H9 (cell line): Measurements from ENCODE around the gene CXCL14. TPM values are rescaled to one million over a fixed set of nuclear protein-coding genes. Genes with fewer than 3 reads are reported as not detected.

Experiments
- DNase-seq: peaks from one replicate; pipeline ENCODE4 v3.0.0-alpha.2; 2017
- H2AFZ ChIP-seq: one replicate; pipeline ENCODE4 v1.6.1; 2013; ENCODE audit warnings: mild to moderate bottlenecking, low read length, control low read depth, moderate library complexity
- H2AK5ac ChIP-seq: 2 replicates; pipeline ENCODE4 v1.6.1; 2013; ENCODE audit warnings: low read length, control low read depth, mixed read lengths; ENCODE audit not compliant: insufficient read length
- H2BK120ac ChIP-seq: one replicate; pipeline ENCODE4 v1.6.1; 2013; ENCODE audit warnings: low read depth, mild to moderate bottlenecking, low read length, control low read depth, inconsistent platforms; ENCODE audit not compliant: poor library complexity, severe bottlenecking
- H2BK12ac ChIP-seq: 2 replicates; pipeline ENCODE4 v1.6.1; 2013; ENCODE audit warnings: low read length, control low read depth, mixed read lengths, low read depth; ENCODE audit not compliant: insufficient read length
- H2BK15ac ChIP-seq: 2 replicates; pipeline ENCODE4 v1.6.1; 2013; ENCODE audit warnings: low read depth, low read length, control low read depth
- H2BK20ac ChIP-seq: one replicate; pipeline ENCODE4 v1.6.1; 2013; ENCODE audit warnings: low read depth, mild to moderate bottlenecking, low read length, control low read depth, inconsistent platforms; ENCODE audit not compliant: poor library complexity, severe bottlenecking
- H2BK5ac ChIP-seq: 2 replicates; pipeline ENCODE4 v1.6.1; 2013; ENCODE audit warnings: low read length, control low read depth, mixed read lengths; ENCODE audit not compliant: insufficient read length
- H3K14ac ChIP-seq: 2 replicates; pipeline ENCODE4 v1.6.1; 2013; ENCODE audit warnings: low read length, control low read depth; ENCODE audit not compliant: insufficient read depth
- H3K18ac ChIP-seq: 2 replicates; pipeline ENCODE4 v1.6.1; 2013; ENCODE audit warnings: low read depth, mild to moderate bottlenecking, mixed read lengths, low read length, control low read depth; ENCODE audit not compliant: insufficient read length
- H3K23ac ChIP-seq: 2 replicates; pipeline ENCODE4 v1.6.1; 2013; ENCODE audit warnings: low read length, control low read depth, mixed read lengths, low read depth; ENCODE audit not compliant: insufficient read length
- H3K23me2 ChIP-seq: 2 replicates; pipeline ENCODE4 v1.6.1; 2013; ENCODE audit warnings: low read depth, mild to moderate bottlenecking, mixed read lengths, low read length, control low read depth; ENCODE audit not compliant: insufficient read length, poor library complexity, severe bottlenecking
- H3K27ac ChIP-seq: 2 replicates; pipeline ENCODE4 v1.5.1; 2013; ENCODE audit warnings: low read length, control low read depth, mixed read lengths, low read depth; ENCODE audit not compliant: insufficient read length
- H3K27me3 ChIP-seq: 2 replicates; pipeline ENCODE4 v1.6.1; 2013; ENCODE audit warnings: low read length, control low read depth, inconsistent platforms; ENCODE audit not compliant: insufficient read depth
- H3K4ac ChIP-seq: 2 replicates; pipeline ENCODE4 v1.6.1; 2013; ENCODE audit warnings: low read depth, mild to moderate bottlenecking, control low read depth, inconsistent platforms, low read length, moderate library complexity
- H3K4me1 ChIP-seq: 2 replicates; pipeline ENCODE4 v1.6.1; 2013; ENCODE audit warnings: low read length, control low read depth, inconsistent platforms; ENCODE audit not compliant: insufficient read depth
- H3K4me2 ChIP-seq: 2 replicates; pipeline ENCODE4 v1.6.1; 2013; ENCODE audit warnings: low read length, control low read depth, mixed read lengths; ENCODE audit not compliant: insufficient read length, insufficient read depth
- H3K56ac ChIP-seq: 2 replicates; pipeline ENCODE4 v1.6.1; 2013; ENCODE audit warnings: low read depth, mild to moderate bottlenecking, mixed read lengths, low read length, control low read depth; ENCODE audit not compliant: insufficient read length
- H3K79me1 ChIP-seq: 2 replicates; pipeline ENCODE4 v1.6.1; 2013; ENCODE audit warnings: low read depth, mild to moderate bottlenecking, moderate library complexity, low read length, control low read depth, inconsistent platforms; ENCODE audit not compliant: insufficient read depth, poor library complexity, severe bottlenecking
- H3K79me2 ChIP-seq: 2 replicates; pipeline ENCODE4 v1.6.1; 2013; ENCODE audit warnings: low read length, control low read depth, inconsistent platforms; ENCODE audit not compliant: insufficient read depth
- H3K9ac ChIP-seq: 2 replicates; pipeline ENCODE4 v1.6.1; 2013; ENCODE audit warnings: low read length, control low read depth, mixed read lengths; ENCODE audit not compliant: insufficient read length; ENCODE audit errors: extremely low read depth
- H3K9me3 ChIP-seq: one replicate; pipeline ENCODE4 v1.6.1; 2013; ENCODE audit warnings: low read depth, low read length, inconsistent platforms; ENCODE audit not compliant: control insufficient read depth
- H3T11ph ChIP-seq: one replicate; pipeline ENCODE4 v1.6.1; 2013; ENCODE audit warnings: mild to moderate bottlenecking, low read length, control low read depth, inconsistent platforms
- H4K20me1 ChIP-seq: one replicate; pipeline ENCODE4 v1.6.1; 2013; ENCODE audit not compliant: control insufficient read depth, insufficient read length, insufficient read depth
- H4K5ac ChIP-seq: 2 replicates; pipeline ENCODE4 v1.6.1; 2013; ENCODE audit warnings: low read depth, mild to moderate bottlenecking, mixed read lengths, low read length, control low read depth; ENCODE audit not compliant: insufficient read length
- H4K8ac ChIP-seq: replicated peaks from 2 replicates; pipeline ENCODE4 v1.6.1; 2013; ENCODE audit warnings: low read length, control low read depth, mixed read lengths, low read depth; ENCODE audit not compliant: insufficient read length
- H4K91ac ChIP-seq: 2 replicates; pipeline ENCODE4 v1.6.1; 2013; ENCODE audit warnings: low read depth, mild to moderate bottlenecking, moderate library complexity, mixed read lengths, low read length, control low read depth; ENCODE audit not compliant: insufficient read length
- H3K27ac Mint-ChIP-seq, 3 experiments: 2 replicates in 2 of 3; 3 replicates in 1 of 3; pipeline ENCODE4 v1.8.0; 2020 to 2021; ENCODE audit warnings: mixed read lengths in 3 of 3, mild to moderate bottlenecking in 1 of 3, moderate library complexity in 1 of 3
- H3K27me3 Mint-ChIP-seq: 2 replicates; pipeline ENCODE4 v1.8.0; 2021; ENCODE audit warnings: low read depth, mild to moderate bottlenecking, moderate library complexity, mixed read lengths
- H3K36me3 Mint-ChIP-seq, 3 experiments: 2 replicates in 2 of 3; 3 replicates in 1 of 3; pipeline ENCODE4 v1.8.0; 2020 to 2021; ENCODE audit warnings: low read depth in 3 of 3, mixed read lengths in 3 of 3; ENCODE audit not compliant: insufficient read depth in 1 of 3
- H3K4me1 Mint-ChIP-seq, 2 experiments: 2 replicates each; pipeline ENCODE4 v1.8.0; 2020; ENCODE audit warnings: mixed read lengths in 2 of 2
- H3K4me3 Mint-ChIP-seq, 2 experiments: 2 replicates in 1 of 2; 3 replicates in 1 of 2; pipeline ENCODE4 v1.8.0; 2020 to 2021; ENCODE audit warnings: mild to moderate bottlenecking in 2 of 2, mixed read lengths in 2 of 2, moderate library complexity in 1 of 2
- H3K9me3 Mint-ChIP-seq, 2 experiments: 2 replicates in 1 of 2; 3 replicates in 1 of 2; pipeline ENCODE4 v1.8.0; 2020; ENCODE audit warnings: mild to moderate bottlenecking in 2 of 2, mixed read lengths in 2 of 2, moderate library complexity in 1 of 2
- WGBS: extraction: QIAGEN DNeasy Blood & Tissue Kit; methylation state at CpG from one replicate; pipeline ENCODE4 v1.1.7; 2013; ENCODE audit warnings: missing lambda C conversion rate, low lambda C conversion rate, mixed read lengths; ENCODE audit not compliant: insufficient read length; ENCODE audit errors: extremely low coverage; 5-methylcytosine and 5-hydroxymethylcytosine counted together
- total RNA-seq: library from RNA; stranded (reverse); gene quantifications from 2 replicates; pipeline ENCODE4 v1.2.1, GENCODE V29; 2021
- TF ChIP-seq, protein P1 (sequence below): fragments of 200-600 bp; sonication (generic); conservative IDR thresholded peaks from 3 replicates; pipeline ENCODE4 v1.8.0; 2021; ENCODE audit warnings: antibody characterized with exemption, mild to moderate bottlenecking

CXCL14 gene
- total RNA-seq, 1 experiment from 2014 or later, result 1.1 TPM

DNA sequence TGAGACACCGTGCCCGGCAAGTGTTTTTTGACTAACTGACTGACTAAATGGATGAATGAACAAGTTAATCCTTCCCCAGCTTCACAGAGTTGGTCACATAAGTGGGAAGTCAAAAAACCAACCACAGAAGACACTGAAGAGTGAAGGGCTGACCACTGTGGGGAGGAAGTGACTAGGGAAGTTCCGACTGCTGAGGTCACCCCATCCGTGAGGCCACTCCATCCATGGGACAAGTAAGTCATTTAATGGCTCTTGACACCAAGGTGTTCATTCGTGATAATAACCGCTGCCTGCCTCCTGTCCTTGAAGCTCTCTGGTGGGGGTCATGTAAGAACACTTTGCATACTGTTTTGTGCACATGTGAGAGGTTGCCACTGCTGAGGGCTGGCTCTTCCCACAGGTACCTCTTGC lies 22.2 kb upstream of the CXCL14 start:
- Histone ChIP-seq H3K14ac (no peak overlapping the region), H3K9me3 (no peaks in the 10 kb centered on the region)
- peaks cover 23% of the 10 kb centered on the region for H3K27me3 Mint-ChIP-seq

More for the DNA sequence above, 22.2 kb upstream of the CXCL14 start:
- Histone ChIP-seq H3K23me2 (no peaks in the 10 kb centered on the region), H2BK5ac (no peak overlapping the region), H2AK5ac (no peak overlapping the region), H3K4me2 (no peak overlapping the region), H3T11ph (no peak overlapping the region), H3K4ac (no peak overlapping the region), H3K9ac (no peak overlapping the region), H4K20me1 (no peaks in the 10 kb centered on the region), H3K27ac (no peak overlapping the region), H2BK12ac (no peak overlapping the region), H2BK15ac (no peak overlapping the region), H3K23ac (no peak overlapping the region), H4K91ac (no peak overlapping the region), H2BK120ac (no peak overlapping the region), H4K5ac (no peak overlapping the region), H3K27me3 (no peaks in the 10 kb centered on the region; the same call in 1 of the 2 replicates), H2BK20ac (no peak overlapping the region), H4K8ac (no peak overlapping the region), H3K79me2 (no peaks in the 10 kb centered on the region), H3K79me1 (no peaks in the 10 kb centered on the region), H3K56ac (no peak overlapping the region), H2AFZ (no peak overlapping the region), H3K18ac (no peak overlapping the region), H3K4me1 (no peaks in the 10 kb centered on the region)
- DNase-seq, result no peak
- Mint-ChIP-seq H3K36me3 (no peaks in the 10 kb centered on the region), H3K4me3 (no peak overlapping the region), H3K9me3 (no peaks in the 10 kb centered on the region), H3K27ac (no peak overlapping the region), H3K4me1 (peaks cover 14 to 15% of the 10 kb centered on the region in 2 experiments)
- WGBS, result no CpG with 5 or more reads among the region's 6 CpGs
- TF ChIP-seq, protein P1, sequence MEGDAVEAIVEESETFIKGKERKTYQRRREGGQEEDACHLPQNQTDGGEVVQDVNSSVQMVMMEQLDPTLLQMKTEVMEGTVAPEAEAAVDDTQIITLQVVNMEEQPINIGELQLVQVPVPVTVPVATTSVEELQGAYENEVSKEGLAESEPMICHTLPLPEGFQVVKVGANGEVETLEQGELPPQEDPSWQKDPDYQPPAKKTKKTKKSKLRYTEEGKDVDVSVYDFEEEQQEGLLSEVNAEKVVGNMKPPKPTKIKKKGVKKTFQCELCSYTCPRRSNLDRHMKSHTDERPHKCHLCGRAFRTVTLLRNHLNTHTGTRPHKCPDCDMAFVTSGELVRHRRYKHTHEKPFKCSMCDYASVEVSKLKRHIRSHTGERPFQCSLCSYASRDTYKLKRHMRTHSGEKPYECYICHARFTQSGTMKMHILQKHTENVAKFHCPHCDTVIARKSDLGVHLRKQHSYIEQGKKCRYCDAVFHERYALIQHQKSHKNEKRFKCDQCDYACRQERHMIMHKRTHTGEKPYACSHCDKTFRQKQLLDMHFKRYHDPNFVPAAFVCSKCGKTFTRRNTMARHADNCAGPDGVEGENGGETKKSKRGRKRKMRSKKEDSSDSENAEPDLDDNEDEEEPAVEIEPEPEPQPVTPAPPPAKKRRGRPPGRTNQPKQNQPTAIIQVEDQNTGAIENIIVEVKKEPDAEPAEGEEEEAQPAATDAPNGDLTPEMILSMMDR, result no peak
